Kidney epithelial cell (primary cell): ENCODE data around the gene CDK5R2. TPM values are rescaled to one million over a fixed set of nuclear protein-coding genes. Genes with fewer than 3 reads are reported as not detected.

ENCODE experiments used
- DNase-seq: peaks from one replicate; pipeline ENCODE4 v3.0.0-alpha.2; 2010; ENCODE audit warnings: low read depth
- H3K27me3 ChIP-seq: 2 replicates; pipeline ENCODE4 v1.6.0; 2011; ENCODE audit warnings: low read length; ENCODE audit not compliant: control insufficient read depth, insufficient read depth
- H3K36me3 ChIP-seq: 2 replicates; pipeline ENCODE4 v1.5.1; 2011; ENCODE audit warnings: low read length; ENCODE audit not compliant: control insufficient read depth, insufficient read depth
- H3K4me3 ChIP-seq: 2 replicates; pipeline ENCODE4 v1.5.1; 2011; ENCODE audit warnings: low read depth, mild to moderate bottlenecking, control low read depth, low read length
- CTCF ChIP-seq: IDR thresholded peaks from 2 replicates; pipeline ENCODE4 v1.5.1; 2011; ENCODE audit warnings: mild to moderate bottlenecking, moderate library complexity, low read length, control low read depth, inconsistent platforms; ENCODE audit not compliant: insufficient read depth, poor library complexity, severe bottlenecking
- total RNA-seq: library from RNA; depleted of rRNA; stranded (reverse); fragments of >200 nt; gene quantifications from 2 replicates; pipeline ENCODE4 v1.2.3, GENCODE V29; 2015

CDK5R2 gene
- total RNA-seq, 1 donor from 2014 or later = 0.21 TPM

- no peak for DNase-seq
- H3K4me3 ChIP-seq = no peak overlapping the region
- H3K27me3 ChIP-seq = peaks cover 50% of the 10 kb centered on the region
- H3K36me3 ChIP-seq = no peaks in the 10 kb centered on the region
- no peak for TF ChIP-seq CTCF
Observed at GRCh38 chr2:218963601-218964000, 4.1 kb downstream of the CDK5R2 start.

- Histone ChIP-seq H3K27me3 (peaks cover 44% of the 10 kb centered on the region), H3K36me3 (no peaks in the 10 kb centered on the region), H3K4me3 (no peak overlapping the region)
- TF ChIP-seq CTCF = no peak
- peak; percentile 54 for DNase-seq
Observed at GRCh38 chr2:218964041-218964771, 4.7 kb downstream of the CDK5R2 start.

- H3K36me3 ChIP-seq = no peaks in the 10 kb centered on the region
- no peak for TF ChIP-seq CTCF
- no peak overlapping the region for H3K4me3 ChIP-seq
- no peak for DNase-seq
- H3K27me3 ChIP-seq = peaks cover 22% of the 10 kb centered on the region
Observed at GRCh38 chr2:218970894-218971293, 11.4 kb downstream of the CDK5R2 start.

- TF ChIP-seq CTCF = no peak
- Histone ChIP-seq H3K4me3 (no peak overlapping the region), H3K36me3 (no peaks in the 10 kb centered on the region), H3K27me3 (peaks cover 37% of the 10 kb centered on the region)
- no peak for DNase-seq
Observed at GRCh38 chr2:218975060-218975777, 15.8 kb downstream of the CDK5R2 start.

GRCh38 chr2:218979846-218980734 lies 20.6 kb downstream of the CDK5R2 start:
- Histone ChIP-seq H3K27me3 (peaks cover 74% of the 10 kb centered on the region), H3K4me3 (no peak overlapping the region), H3K36me3 (no peaks in the 10 kb centered on the region)
- DNase-seq = no peak
- TF ChIP-seq CTCF = peak; percentile 90
